GM12878 (cell line): Measurements from ENCODE around the gene TYRO3. TPM values are rescaled to one million over a fixed set of nuclear protein-coding genes. Genes with fewer than 3 reads are reported as not detected.
A peak's percentile ranks its signal among the peaks of the same experiment; 100 is the strongest.

Source experiments
- ATF3 ChIP-seq: IDR thresholded peaks from 2 replicates; pipeline ENCODE4 v1.6.1; 2011; ENCODE audit warnings: low read depth, mild to moderate bottlenecking, low read length, moderate library complexity, borderline replicate concordance; ENCODE audit errors: extremely low read depth
- BACH1 ChIP-seq: fragments of 450-650 bp; IDR thresholded peaks from 2 replicates; pipeline ENCODE4 v1.6.1; 2017; ENCODE audit warnings: mild to moderate bottlenecking, borderline replicate concordance
- BHLHE40 ChIP-seq, 2 experiments: fragments of 450-650 bp in 1 of 2; IDR thresholded peaks; 2 replicates each; pipeline ENCODE4 v1.6.1; 2011 to 2017; ENCODE audit warnings: low read depth in 2 of 2, borderline replicate concordance in 1 of 2, improper control_type of control experiment in 1 of 2, low read length in 1 of 2, mild to moderate bottlenecking in 1 of 2
- CEBPZ ChIP-seq: fragments of 150-350 bp; IDR thresholded peaks from 2 replicates; pipeline ENCODE4 v1.6.1; 2016; ENCODE audit warnings: low read depth, low read length
- ESRRA ChIP-seq: IDR thresholded peaks from 2 replicates; pipeline ENCODE4 v1.6.1; 2012; ENCODE audit warnings: mild to moderate bottlenecking, low read length, improper control_type of control experiment
- ETV6 ChIP-seq, 2 experiments: fragments of 450-650 bp in 1 of 2; IDR thresholded peaks in 1 of 2; conservative IDR thresholded peaks in 1 of 2; 2 replicates each; pipeline ENCODE4 v1.6.1; 2014; ENCODE audit warnings: antibody characterized with exemption in 1 of 2, borderline replicate concordance in 1 of 2, low read depth in 1 of 2, mild to moderate bottlenecking in 1 of 2, moderate library complexity in 1 of 2
- HCFC1 ChIP-seq: fragments of 150-350 bp; IDR thresholded peaks from 2 replicates; pipeline ENCODE4 v1.6.1; 2014; ENCODE audit warnings: low read length
- JUNB ChIP-seq: IDR thresholded peaks from 2 replicates; pipeline ENCODE4 v1.6.1; 2016; ENCODE audit warnings: antibody characterized with exemption, mild to moderate bottlenecking
- POLR2AphosphoS2 ChIP-seq: IDR thresholded peaks from 2 replicates; pipeline ENCODE4 v1.6.1; 2011; ENCODE audit warnings: low read depth, mild to moderate bottlenecking, low read length, improper control_type of control experiment, moderate library complexity
- POU2F2 ChIP-seq: IDR thresholded peaks from 3 replicates; pipeline ENCODE4 v1.6.1; 2011; ENCODE audit warnings: low read depth, mild to moderate bottlenecking, low read length, borderline replicate concordance
- RAD21 ChIP-seq: IDR thresholded peaks from 2 replicates; pipeline ENCODE4 v1.6.1; 2011; ENCODE audit warnings: mild to moderate bottlenecking, low read depth, low read length, moderate library complexity; ENCODE audit not compliant: insufficient read depth
- SKIL ChIP-seq: fragments of 450-650 bp; IDR thresholded peaks from 2 replicates; pipeline ENCODE4 v1.6.1; 2017; ENCODE audit warnings: mild to moderate bottlenecking, low read depth, inconsistent platforms; ENCODE audit not compliant: poor library complexity, severe bottlenecking
- SRF ChIP-seq, 2 experiments: IDR thresholded peaks; 2 replicates each; pipeline ENCODE4 v1.6.1; 2011; ENCODE audit warnings: low read depth in 2 of 2, low read length in 2 of 2, mild to moderate bottlenecking in 1 of 2, moderate library complexity in 1 of 2
- SUPT20H ChIP-seq: IDR thresholded peaks from 2 replicates; pipeline ENCODE4 v1.6.1; 2011; ENCODE audit warnings: low read depth, mild to moderate bottlenecking, low read length, moderate library complexity, borderline replicate concordance; ENCODE audit not compliant: control insufficient read depth
- TBL1XR1 ChIP-seq: IDR thresholded peaks from 2 replicates; pipeline ENCODE4 v1.6.1; 2012; ENCODE audit warnings: low read depth, low read length, improper control_type of control experiment
- ZNF622 ChIP-seq: fragments of 450-650 bp; IDR thresholded peaks from 2 replicates; pipeline ENCODE4 v1.6.1; 2017; ENCODE audit warnings: mild to moderate bottlenecking, inconsistent platforms
- polyA plus RNA-seq, 11 experiments: library from polyadenylated mRNA; depleted of rRNA in 4 of 11; unstranded in 6 of 11; stranded (reverse) in 5 of 11; fragments of >200 nt; fragmentation: Nextera tagmentation in 4 of 11; fragmentation: Illumina TruSeq in 1 of 11; extraction: Ambion mirVana in 4 of 11; extraction: Trizol in 1 of 11; gene quantifications; 1 replicate in 1 of 11; 2 replicates in 10 of 11; pipeline versions ENCODE4 v1.2.1 to v1.2.3, GENCODE V29; 2011 to 2016; ENCODE audit warnings: inconsistent platforms in 2 of 11, missing spikeins in 2 of 11, low read depth in 1 of 11
- total RNA-seq, 4 experiments: library from RNA; depleted of rRNA in 3 of 4; stranded (reverse); fragments of >200 nt in 3 of 4; fragmentation: Illumina TruSeq in 1 of 4; extraction: Trizol in 1 of 4; gene quantifications; 2 replicates each; pipeline versions ENCODE4 v1.2.1 to v1.2.3, GENCODE V29; 2013 to 2021
- TF ChIP-seq, protein P1 (sequence below): fragments of 450-650 bp; formaldehyde crosslinking; IDR thresholded peaks from 2 replicates; pipeline ENCODE4 v1.4.0; 2020; ENCODE audit warnings: mild to moderate bottlenecking, moderate library complexity

The TYRO3 gene
- total and polyA plus RNA-seq, 10 of the 15 experiments (the other 5 are each of a cell fraction or from before 2014, with no cell fraction given) = 0.06 to 0.28 (median 0.13) TPM; not detected in 4

DNA sequence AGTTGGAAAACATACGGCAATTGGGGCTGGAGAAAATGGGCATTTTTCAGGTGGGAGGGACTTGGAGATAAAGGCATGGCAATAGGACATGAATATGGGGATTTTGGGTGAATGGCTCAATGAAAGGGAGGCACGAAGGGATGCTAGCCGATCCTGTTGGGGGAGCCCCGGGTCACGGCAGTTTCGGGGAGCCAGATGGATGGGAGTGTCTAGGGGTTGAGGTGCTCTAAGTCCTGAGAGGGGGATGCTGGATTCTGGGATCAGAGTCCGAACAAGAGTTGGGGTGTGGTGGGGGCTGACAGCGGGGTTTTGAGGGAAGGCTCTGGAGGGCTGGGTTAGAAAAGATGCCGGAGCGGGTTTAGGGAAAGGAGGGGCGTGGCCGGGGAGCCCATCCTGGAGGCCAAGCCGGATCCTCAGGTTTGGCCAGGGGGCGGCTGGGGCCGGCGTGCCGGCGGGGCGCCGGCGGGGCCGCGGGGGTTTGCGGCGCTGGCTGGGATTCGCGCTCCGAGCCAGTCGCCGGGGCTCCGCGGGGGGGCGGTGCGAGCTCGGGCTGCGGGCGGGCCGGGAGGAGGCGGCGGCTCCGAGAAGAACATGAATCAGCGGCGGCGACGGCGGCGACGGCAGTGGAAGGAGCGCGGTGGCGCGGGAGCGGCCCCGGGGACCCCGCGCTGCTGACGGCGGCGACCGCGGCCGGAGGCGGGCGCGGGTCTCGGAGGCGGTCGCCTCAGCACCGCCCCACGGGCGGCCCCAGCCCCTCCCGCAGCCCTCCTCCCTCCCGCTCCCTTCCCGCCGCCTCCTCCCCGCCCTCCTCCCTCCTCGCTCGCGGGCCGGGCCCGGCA lies at the start of gene TYRO3 (continued):
- TF ChIP-seq ETV6 (conservative IDR thresholded peaks at IDR 0.05 in 1 of 2, IDR thresholded peaks at IDR 0.05 in 1 of 2; ENCODE audit: borderline replicate concordance in 1 of 2, low read depth in 1 of 2) = no peak
- TF ChIP-seq BACH1 = no peak
- TF ChIP-seq SUPT20H = no peak
- no peak for TF ChIP-seq POLR2AphosphoS2
- TF ChIP-seq RAD21 = peak; percentile 20; the same call in 1 of the 2 replicates
- TF ChIP-seq TBL1XR1 = no peak
- no peak for TF ChIP-seq SKIL
- TF ChIP-seq BHLHE40 (IDR thresholded peaks at IDR 0.05; ENCODE audit: borderline replicate concordance in 1 of 2, low read depth in 2 of 2, low read length in 1 of 2) = peak in 1 of 2 experiments; percentile 9; a peak in 1 of 4 replicates
- no peak for TF ChIP-seq ESRRA
- TF ChIP-seq CEBPZ = no peak
- TF ChIP-seq ZNF622 = no peak
- TF ChIP-seq ATF3 = no peak
- TF ChIP-seq POU2F2 = no peak
- TF ChIP-seq HCFC1 = no peak
- TF ChIP-seq, protein P1, sequence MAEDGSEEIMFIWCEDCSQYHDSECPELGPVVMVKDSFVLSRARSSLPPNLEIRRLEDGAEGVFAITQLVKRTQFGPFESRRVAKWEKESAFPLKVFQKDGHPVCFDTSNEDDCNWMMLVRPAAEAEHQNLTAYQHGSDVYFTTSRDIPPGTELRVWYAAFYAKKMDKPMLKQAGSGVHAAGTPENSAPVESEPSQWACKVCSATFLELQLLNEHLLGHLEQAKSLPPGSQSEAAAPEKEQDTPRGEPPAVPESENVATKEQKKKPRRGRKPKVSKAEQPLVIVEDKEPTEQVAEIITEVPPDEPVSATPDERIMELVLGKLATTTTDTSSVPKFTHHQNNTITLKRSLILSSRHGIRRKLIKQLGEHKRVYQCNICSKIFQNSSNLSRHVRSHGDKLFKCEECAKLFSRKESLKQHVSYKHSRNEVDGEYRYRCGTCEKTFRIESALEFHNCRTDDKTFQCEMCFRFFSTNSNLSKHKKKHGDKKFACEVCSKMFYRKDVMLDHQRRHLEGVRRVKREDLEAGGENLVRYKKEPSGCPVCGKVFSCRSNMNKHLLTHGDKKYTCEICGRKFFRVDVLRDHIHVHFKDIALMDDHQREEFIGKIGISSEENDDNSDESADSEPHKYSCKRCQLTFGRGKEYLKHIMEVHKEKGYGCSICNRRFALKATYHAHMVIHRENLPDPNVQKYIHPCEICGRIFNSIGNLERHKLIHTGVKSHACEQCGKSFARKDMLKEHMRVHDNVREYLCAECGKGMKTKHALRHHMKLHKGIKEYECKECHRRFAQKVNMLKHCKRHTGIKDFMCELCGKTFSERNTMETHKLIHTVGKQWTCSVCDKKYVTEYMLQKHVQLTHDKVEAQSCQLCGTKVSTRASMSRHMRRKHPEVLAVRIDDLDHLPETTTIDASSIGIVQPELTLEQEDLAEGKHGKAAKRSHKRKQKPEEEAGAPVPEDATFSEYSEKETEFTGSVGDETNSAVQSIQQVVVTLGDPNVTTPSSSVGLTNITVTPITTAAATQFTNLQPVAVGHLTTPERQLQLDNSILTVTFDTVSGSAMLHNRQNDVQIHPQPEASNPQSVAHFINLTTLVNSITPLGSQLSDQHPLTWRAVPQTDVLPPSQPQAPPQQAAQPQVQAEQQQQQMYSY (CRISPR knock-in tag) = no peak
- no peak for TF ChIP-seq SRF (IDR thresholded peaks at IDR 0.05; ENCODE audit: low read depth in 2 of 2, low read length in 2 of 2)
- TF ChIP-seq JUNB = no peak
